CD4-positive, CD25-positive, alpha-beta regulatory T cell (primary cell): ENCODE measurements around the gene NAV1. TPM values are rescaled to one million over a fixed set of nuclear protein-coding genes. Genes with fewer than 3 reads are reported as not detected.

Source experiments
- ATAC-seq, 2 donors: fragments of 150-1000 bp; cut with Tn5 transposase; one replicate each; pipeline ENCODE4 v1.10.0; 2021; ENCODE audit warnings: low read depth in 2 of 2, moderate number of reproducible peaks in 2 of 2, moderate library complexity in 1 of 2
- DNase-seq, 3 donors: peaks; one replicate each; pipeline versions ENCODE4 v3.0.0 to v3.0.0-alpha.2; 2012 to 2022; ENCODE audit warnings: mixed read lengths in 1 of 3
- H3K27ac ChIP-seq: one replicate; pipeline ENCODE4 v1.7.0; 2013; ENCODE audit warnings: mild to moderate bottlenecking, low read length; ENCODE audit not compliant: insufficient read depth, poor library complexity, severe bottlenecking
- H3K27me3 ChIP-seq: one replicate; pipeline ENCODE4 v1.7.0; 2013; ENCODE audit warnings: low read length; ENCODE audit not compliant: control insufficient read depth, insufficient read depth
- H3K36me3 ChIP-seq: one replicate; pipeline ENCODE4 v1.7.0; 2013; ENCODE audit warnings: mild to moderate bottlenecking, low read length, moderate library complexity; ENCODE audit not compliant: control insufficient read depth, insufficient read depth
- H3K4me1 ChIP-seq: 2 replicates; pipeline ENCODE4 v1.7.0; 2013; ENCODE audit warnings: mild to moderate bottlenecking, low read length; ENCODE audit not compliant: insufficient read depth, control insufficient read depth, poor library complexity, severe bottlenecking
- H3K4me3 ChIP-seq: one replicate; pipeline ENCODE4 v1.7.0; 2013; ENCODE audit warnings: low read depth, mild to moderate bottlenecking, low read length, moderate library complexity
- H3K9me3 ChIP-seq, 2 experiments: 1 replicate in 1 of 2; 2 replicates in 1 of 2; pipeline ENCODE4 v1.7.0; 2013; ENCODE audit warnings: low read length in 2 of 2, mild to moderate bottlenecking in 1 of 2, moderate library complexity in 1 of 2; ENCODE audit not compliant: control insufficient read depth in 2 of 2
- H3K27ac Mint-ChIP-seq, 3 donors: one replicate each; pipeline ENCODE4 v1.8.0; 2020 to 2022; ENCODE audit warnings: mild to moderate bottlenecking in 3 of 3, mixed read lengths in 3 of 3, moderate library complexity in 2 of 3
- H3K27me3 Mint-ChIP-seq: one replicate; pipeline ENCODE4 v1.8.0; 2022; ENCODE audit warnings: mild to moderate bottlenecking, mixed read lengths
- H3K36me3 Mint-ChIP-seq: one replicate; pipeline ENCODE4 v1.8.0; 2020; ENCODE audit warnings: mixed read lengths
- H3K4me1 Mint-ChIP-seq, 4 donors: one replicate each; pipeline ENCODE4 v1.8.0; 2020 to 2022; ENCODE audit warnings: mixed read lengths in 4 of 4, mild to moderate bottlenecking in 1 of 4
- H3K4me3 Mint-ChIP-seq, 4 donors: one replicate each; pipeline ENCODE4 v1.8.0; 2020 to 2022; ENCODE audit warnings: mild to moderate bottlenecking in 4 of 4, mixed read lengths in 4 of 4, moderate library complexity in 3 of 4
- H3K9me3 Mint-ChIP-seq, 7 donors: one replicate each; pipeline ENCODE4 v1.8.0; 2020 to 2022; ENCODE audit warnings: mixed read lengths in 7 of 7, mild to moderate bottlenecking in 3 of 7, moderate library complexity in 2 of 7
- polyA plus RNA-seq, 4 donors: library from polyadenylated mRNA; unstranded; fragments of 300-500 nt; fragmentation: Illumina TruSeq; gene quantifications; one replicate each; pipeline ENCODE4 v1.2.3, GENCODE V29; 2021
- total RNA-seq: library from RNA; stranded (reverse); gene quantifications from one replicate; pipeline ENCODE4 v1.2.3, GENCODE V29; 2022

Gene NAV1
- total and polyA plus RNA-seq, 5 donors from 2014 or later = 0.39 to 4.9 (median 1.7) TPM

DNA sequence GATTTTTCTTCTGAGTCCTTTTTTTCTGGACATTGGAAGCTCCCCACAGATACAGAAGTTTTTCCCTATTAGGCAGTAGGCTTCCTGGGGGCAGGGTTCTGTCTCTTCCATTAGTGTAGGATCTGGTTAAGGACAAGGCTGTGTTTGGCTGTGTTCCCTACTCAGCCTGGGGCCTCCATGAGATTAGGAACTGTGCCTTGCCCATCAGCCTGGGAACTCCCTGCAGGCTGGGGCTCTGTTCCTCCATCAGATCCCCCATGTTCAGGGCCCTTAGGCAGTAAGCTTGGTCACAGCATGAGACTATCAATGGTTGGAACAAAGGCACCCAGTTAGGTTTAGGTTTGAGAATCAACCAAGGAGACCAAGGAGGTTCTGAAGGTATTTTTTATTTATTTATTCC is 22.7 kb downstream of the NAV1 start:
- no peak overlapping the region for H3K27ac Mint-ChIP-seq
- ATAC-seq (no peak), DNase-seq (no peak)
- no peak overlapping the region for H3K4me3 Mint-ChIP-seq
- peaks cover 7% of the 10 kb centered on the region for H3K27me3 Mint-ChIP-seq
- peaks cover 0 to 6% (median 0%) of the 10 kb centered on the region in 4 donors for H3K4me1 Mint-ChIP-seq
- Histone ChIP-seq H3K36me3 (no peaks in the 10 kb centered on the region), H3K27me3 (no peaks in the 10 kb centered on the region), H3K9me3 (no peaks in the 10 kb centered on the region), H3K4me1 (no peaks in the 10 kb centered on the region), H3K27ac (no peak overlapping the region), H3K4me3 (no peak overlapping the region)
- H3K9me3 Mint-ChIP-seq = no peaks in the 10 kb centered on the region
- H3K36me3 Mint-ChIP-seq = no peaks in the 10 kb centered on the region

DNA sequence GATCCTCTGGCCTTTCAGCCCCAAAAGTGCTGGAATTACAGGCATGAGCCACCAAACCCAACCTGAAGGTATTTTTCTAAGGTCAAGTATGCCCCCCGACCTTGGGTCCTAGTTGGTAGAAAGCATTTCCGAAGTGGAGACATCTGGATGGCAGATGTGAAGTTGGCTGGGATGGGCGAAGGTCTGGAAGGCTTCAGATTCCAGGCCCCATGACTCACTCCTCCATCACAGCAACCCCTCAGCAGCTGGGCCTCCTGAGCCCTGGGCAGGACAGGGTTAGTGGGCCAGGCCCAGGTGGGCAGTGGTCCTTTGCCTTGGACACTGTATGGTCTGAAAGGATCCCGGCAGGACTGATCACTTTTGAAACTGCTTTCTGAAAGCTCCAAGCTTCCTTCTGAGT is 23.3 kb downstream of the NAV1 start:
- peaks cover 7% of the 10 kb centered on the region for H3K27me3 Mint-ChIP-seq
- no peaks in the 10 kb centered on the region for H3K9me3 ChIP-seq
- no peaks in the 10 kb centered on the region for H3K36me3 ChIP-seq
- H3K36me3 Mint-ChIP-seq = no peaks in the 10 kb centered on the region
- no peak overlapping the region for H3K27ac ChIP-seq
- H3K4me3 ChIP-seq = no peak overlapping the region
- H3K27ac Mint-ChIP-seq = no peak overlapping the region
- H3K4me3 Mint-ChIP-seq = no peak overlapping the region
- ATAC-seq (no peak), DNase-seq (no peak)
- no peaks in the 10 kb centered on the region for H3K4me1 ChIP-seq
- H3K4me1 Mint-ChIP-seq = peaks cover 0 to 6% (median 0%) of the 10 kb centered on the region in 4 donors
- no peaks in the 10 kb centered on the region for H3K27me3 ChIP-seq
- H3K9me3 Mint-ChIP-seq = no peaks in the 10 kb centered on the region

DNA sequence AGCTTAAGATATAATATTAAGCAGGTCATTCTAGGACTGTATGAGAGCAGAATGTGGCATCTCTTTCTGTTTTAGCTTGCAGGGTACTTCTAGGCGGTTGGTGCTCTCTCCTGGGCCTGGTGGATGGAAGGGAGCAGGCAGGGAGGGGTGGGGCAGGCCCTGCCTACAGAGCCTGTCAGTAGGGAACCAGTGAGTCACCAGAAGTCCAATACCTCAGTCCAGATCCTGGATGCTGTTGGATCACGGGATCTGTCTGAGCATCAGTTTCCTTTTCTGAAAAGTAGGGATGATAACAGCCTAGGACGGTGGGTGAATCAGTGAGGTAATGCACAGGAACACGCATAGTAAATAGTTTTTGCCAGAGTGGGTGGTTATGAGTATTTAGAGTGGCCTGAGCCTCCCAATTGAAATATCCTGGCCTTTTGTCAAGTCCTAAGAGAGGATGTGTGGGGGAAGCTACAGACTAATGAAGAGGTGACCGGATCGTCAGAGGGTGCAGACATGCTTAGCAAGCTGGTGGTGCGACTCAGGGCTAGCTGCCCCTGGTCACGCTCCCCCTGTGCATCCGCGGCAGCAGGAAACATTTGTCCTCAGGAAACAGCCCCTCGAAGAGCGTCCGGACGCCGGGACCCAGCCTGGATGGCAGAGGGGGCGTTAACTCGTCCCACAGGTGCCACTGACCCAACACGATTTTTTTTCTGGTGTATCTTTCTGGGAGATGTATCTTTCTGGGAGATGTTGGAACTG is 23.9 kb downstream of the NAV1 start:
- Mint-ChIP-seq H3K4me3 (no peak overlapping the region), H3K27me3 (peaks cover 2% of the 10 kb centered on the region), H3K9me3 (no peaks in the 10 kb centered on the region), H3K27ac (no peak overlapping the region), H3K4me1 (peaks cover 0 to 6% (median 0%) of the 10 kb centered on the region in 4 donors), H3K36me3 (no peaks in the 10 kb centered on the region)
- Histone ChIP-seq H3K9me3 (no peaks in the 10 kb centered on the region), H3K4me1 (no peaks in the 10 kb centered on the region), H3K36me3 (no peaks in the 10 kb centered on the region), H3K27ac (no peak overlapping the region), H3K4me3 (no peak overlapping the region), H3K27me3 (no peaks in the 10 kb centered on the region)
- DNase-seq (no peak), ATAC-seq (no peak)

DNA sequence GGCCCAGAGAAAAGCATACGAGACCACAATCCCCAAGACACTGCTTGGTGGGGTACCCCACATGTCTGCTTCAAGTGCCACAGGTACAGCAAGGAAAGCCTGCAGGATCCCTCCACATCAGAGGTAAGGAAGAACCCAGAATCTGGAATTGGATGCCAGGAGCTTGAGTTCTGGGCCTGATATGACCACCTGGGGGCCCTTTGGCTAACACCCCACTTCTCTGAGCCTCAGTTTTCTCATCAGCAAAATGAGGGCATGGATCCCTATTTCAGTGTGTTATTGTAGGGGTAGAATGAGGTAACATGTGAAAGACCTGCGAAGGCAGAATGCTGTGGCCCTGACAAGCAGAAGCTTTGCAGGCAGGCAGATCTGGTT is 24.5 kb downstream of the NAV1 start:
- Histone ChIP-seq H3K4me3 (no peak overlapping the region), H3K9me3 (no peaks in the 10 kb centered on the region), H3K27ac (no peak overlapping the region), H3K36me3 (no peaks in the 10 kb centered on the region), H3K4me1 (no peaks in the 10 kb centered on the region), H3K27me3 (no peaks in the 10 kb centered on the region)
- H3K4me3 Mint-ChIP-seq = no peak overlapping the region
- H3K4me1 Mint-ChIP-seq = peaks cover 0 to 6% (median 0%) of the 10 kb centered on the region in 4 donors
- H3K36me3 Mint-ChIP-seq = no peaks in the 10 kb centered on the region
- no peak for DNase-seq
- no peak overlapping the region for H3K27ac Mint-ChIP-seq
- no peaks in the 10 kb centered on the region for H3K27me3 Mint-ChIP-seq
- no peaks in the 10 kb centered on the region for H3K9me3 Mint-ChIP-seq
- no peak for ATAC-seq

DNA sequence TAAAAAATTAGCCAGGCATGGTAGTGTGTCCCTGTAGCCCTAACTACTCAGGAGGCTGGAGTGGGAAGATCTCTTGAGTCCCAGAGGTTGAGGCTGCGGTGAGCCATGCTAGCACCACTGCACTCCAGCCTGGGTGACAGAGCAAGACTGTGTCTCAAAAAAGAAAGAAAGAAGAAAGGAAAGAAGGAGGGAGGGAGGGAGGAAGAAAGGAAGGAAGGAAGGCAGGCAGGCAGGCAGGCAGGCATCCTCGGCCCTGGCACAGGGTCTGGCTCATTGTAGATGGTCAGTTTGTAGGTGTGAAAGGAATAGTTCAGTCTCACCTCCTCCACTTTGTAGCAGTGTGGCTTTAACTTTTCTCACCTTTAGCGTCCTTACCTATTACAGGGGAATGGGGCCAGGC is 25.0 kb downstream of the NAV1 start:
- H3K4me1 Mint-ChIP-seq = peaks cover 0 to 6% (median 0%) of the 10 kb centered on the region in 4 donors
- no peaks in the 10 kb centered on the region for H3K9me3 ChIP-seq
- H3K4me3 ChIP-seq = no peak overlapping the region
- no peaks in the 10 kb centered on the region for H3K27me3 Mint-ChIP-seq
- H3K27ac ChIP-seq = no peak overlapping the region
- no peaks in the 10 kb centered on the region for H3K4me1 ChIP-seq
- no peaks in the 10 kb centered on the region for H3K27me3 ChIP-seq
- no peaks in the 10 kb centered on the region for H3K36me3 ChIP-seq
- H3K4me3 Mint-ChIP-seq = no peak overlapping the region
- DNase-seq (no peak), ATAC-seq (no peak)
- H3K27ac Mint-ChIP-seq = no peak overlapping the region
- H3K36me3 Mint-ChIP-seq = no peaks in the 10 kb centered on the region
- H3K9me3 Mint-ChIP-seq = no peaks in the 10 kb centered on the region

DNA sequence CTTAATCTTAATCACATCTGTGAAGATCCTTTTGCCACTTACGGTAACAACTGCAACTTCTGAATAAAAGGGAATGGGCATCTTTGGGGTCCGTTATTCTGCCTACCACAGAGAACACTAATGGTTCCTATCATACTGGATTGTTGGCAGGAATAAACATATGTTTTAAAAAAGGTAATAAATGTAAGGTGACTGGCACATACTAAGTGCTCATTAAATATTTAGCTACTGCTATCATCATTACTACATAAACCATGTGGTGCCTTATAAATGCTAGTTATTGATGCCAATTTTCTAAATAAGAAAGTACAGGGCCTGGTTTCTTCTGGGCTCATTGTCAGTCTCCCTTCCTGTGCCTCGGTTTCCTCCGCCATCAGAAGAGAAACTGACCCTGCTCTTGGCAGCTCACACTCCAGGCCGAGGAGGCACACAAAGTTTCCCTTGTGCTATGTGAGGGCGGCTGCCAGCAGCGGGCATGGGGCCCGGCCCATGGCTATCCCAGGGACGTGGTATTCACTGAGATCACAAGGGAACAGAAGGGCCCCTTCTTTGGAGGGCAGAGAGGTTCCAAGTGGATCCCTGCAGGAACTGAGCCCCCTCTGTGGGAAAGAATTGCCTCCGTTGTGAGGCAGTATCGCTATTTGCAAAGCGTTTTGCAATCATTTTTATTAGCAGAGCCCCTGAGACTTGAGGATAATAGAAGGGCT is 26.2 kb downstream of the NAV1 start:
- ATAC-seq (no peak), DNase-seq (no peak)
- Mint-ChIP-seq H3K36me3 (no peaks in the 10 kb centered on the region), H3K4me3 (no peak overlapping the region), H3K4me1 (peaks cover 0 to under 1% (median 0%) of the 10 kb centered on the region in 4 donors), H3K27me3 (no peaks in the 10 kb centered on the region), H3K9me3 (no peaks in the 10 kb centered on the region), H3K27ac (no peak overlapping the region)
- no peaks in the 10 kb centered on the region for H3K27me3 ChIP-seq
- no peaks in the 10 kb centered on the region for H3K36me3 ChIP-seq
- no peak overlapping the region for H3K4me3 ChIP-seq
- H3K27ac ChIP-seq = no peak overlapping the region
- H3K4me1 ChIP-seq = no peaks in the 10 kb centered on the region
- H3K9me3 ChIP-seq = no peaks in the 10 kb centered on the region

DNA sequence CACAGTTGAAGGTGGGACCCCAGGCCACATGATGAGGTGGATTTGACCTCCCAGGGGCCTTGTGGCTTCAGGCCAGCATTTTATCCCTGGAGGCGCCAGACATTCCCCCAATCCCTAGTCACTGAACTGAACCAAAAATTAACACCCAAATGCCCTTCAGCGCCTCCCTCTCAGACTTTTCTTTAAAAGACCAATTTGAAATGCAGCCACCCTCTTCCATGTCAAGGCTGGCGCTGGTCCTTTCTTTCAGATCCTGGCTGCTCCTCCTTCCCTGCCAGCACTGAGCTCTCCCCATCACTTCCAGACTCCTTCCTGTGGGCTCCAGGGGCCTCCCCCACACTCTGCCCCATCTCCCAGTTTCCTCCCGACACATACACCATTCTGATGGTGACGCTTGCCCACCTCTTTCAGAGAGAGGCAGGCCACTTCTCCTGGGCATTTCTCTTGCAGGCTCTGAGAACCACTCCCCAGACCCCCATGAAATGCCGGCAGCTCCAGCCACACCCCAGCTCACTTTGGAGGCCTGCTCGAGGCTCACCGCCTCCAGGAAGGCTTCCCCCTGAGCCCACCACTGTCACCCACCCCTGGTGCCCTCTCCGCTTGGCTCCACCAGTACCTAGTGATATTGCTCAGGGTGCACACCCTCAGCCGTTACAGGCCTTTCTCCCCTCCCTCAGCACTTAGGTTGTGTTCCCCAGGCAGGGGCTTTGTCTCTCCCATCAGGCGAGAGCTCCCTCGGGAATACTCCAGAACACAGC is 27.0 kb downstream of the NAV1 start:
- Mint-ChIP-seq H3K4me1 (no peaks in the 10 kb centered on the region), H3K27me3 (no peaks in the 10 kb centered on the region), H3K9me3 (no peaks in the 10 kb centered on the region), H3K36me3 (no peaks in the 10 kb centered on the region), H3K27ac (no peak overlapping the region), H3K4me3 (no peak overlapping the region)
- H3K9me3 ChIP-seq = no peaks in the 10 kb centered on the region
- ATAC-seq (no peak), DNase-seq (no peak)
- no peaks in the 10 kb centered on the region for H3K4me1 ChIP-seq
- H3K27ac ChIP-seq = no peak overlapping the region
- no peaks in the 10 kb centered on the region for H3K36me3 ChIP-seq
- no peak overlapping the region for H3K4me3 ChIP-seq
- H3K27me3 ChIP-seq = no peaks in the 10 kb centered on the region
